Astrocyte (in vitro differentiated cells and primary cell): ENCODE results near the gene ACOX3. TPM values are rescaled to one million over a fixed set of nuclear protein-coding genes. Genes with fewer than 3 reads are reported as not detected.

Experiments used
- DNase-seq: peaks from one replicate; pipeline ENCODE4 v3.0.0-alpha.2; 2010; ENCODE audit warnings: low read depth
- FAIRE-seq: peaks from 2 replicates; lab custom pipeline; 2011; peaks lifted over from hg19 to GRCh38; lab: Jason Lieb, UNC
- H2AFZ ChIP-seq: 2 replicates; pipeline ENCODE4 v1.6.0; 2012; ENCODE audit warnings: low read depth, low read length, inconsistent platforms
- H3K27ac ChIP-seq: 2 replicates; pipeline ENCODE4 v1.5.1; 2011; ENCODE audit warnings: low read depth, low read length, inconsistent platforms
- H3K27me3 ChIP-seq: 2 replicates; pipeline ENCODE4 v1.6.0; 2011; ENCODE audit warnings: low read length, inconsistent platforms; ENCODE audit not compliant: insufficient read depth
- H3K36me3 ChIP-seq: 2 replicates; pipeline ENCODE4 v1.5.1; 2011; ENCODE audit warnings: low read length, inconsistent platforms; ENCODE audit not compliant: insufficient read depth
- H3K4me1 ChIP-seq: 2 replicates; pipeline ENCODE4 v1.5.1; 2011; ENCODE audit warnings: low read length, inconsistent platforms; ENCODE audit not compliant: insufficient read depth
- H3K4me2 ChIP-seq: 2 replicates; pipeline ENCODE4 v1.6.0; 2012; ENCODE audit warnings: low read length, inconsistent platforms
- H3K4me3 ChIP-seq: 2 replicates; pipeline ENCODE4 v1.5.1; 2011; ENCODE audit warnings: low read depth, mild to moderate bottlenecking, low read length, inconsistent platforms; ENCODE audit not compliant: insufficient read depth
- H3K79me2 ChIP-seq: 2 replicates; pipeline ENCODE4 v1.6.0; 2012; ENCODE audit warnings: mild to moderate bottlenecking, low read length, inconsistent platforms; ENCODE audit not compliant: insufficient read depth
- H3K9ac ChIP-seq: 2 replicates; pipeline ENCODE4 v1.6.0; 2012; ENCODE audit warnings: mild to moderate bottlenecking, low read length, inconsistent platforms
- H3K9me3 ChIP-seq: 2 replicates; pipeline ENCODE4 v1.5.1; 2012; ENCODE audit warnings: low read depth, mild to moderate bottlenecking, low read length, inconsistent platforms; ENCODE audit not compliant: insufficient read depth
- H4K20me1 ChIP-seq: 2 replicates; pipeline ENCODE4 v1.6.0; 2012; ENCODE audit warnings: low read length, inconsistent platforms; ENCODE audit not compliant: insufficient read depth
- H3K27ac Mint-ChIP-seq: one replicate; pipeline ENCODE4 v1.8.0; 2021; ENCODE audit warnings: mild to moderate bottlenecking, mixed read lengths; ENCODE audit not compliant: unreplicated experiment
- H3K27me3 Mint-ChIP-seq: one replicate; pipeline ENCODE4 v1.8.0; 2021; ENCODE audit warnings: low read depth, mixed read lengths; ENCODE audit not compliant: unreplicated experiment
- H3K36me3 Mint-ChIP-seq: one replicate; pipeline ENCODE4 v1.8.0; 2021; ENCODE audit warnings: low read depth, mixed read lengths; ENCODE audit not compliant: unreplicated experiment
- H3K4me1 Mint-ChIP-seq: one replicate; pipeline ENCODE4 v1.8.0; 2021; ENCODE audit warnings: low read depth, mixed read lengths; ENCODE audit not compliant: unreplicated experiment
- H3K4me3 Mint-ChIP-seq: one replicate; pipeline ENCODE4 v1.8.0; 2021; ENCODE audit warnings: mild to moderate bottlenecking, moderate library complexity, mixed read lengths; ENCODE audit not compliant: unreplicated experiment
- H3K9me3 Mint-ChIP-seq: one replicate; pipeline ENCODE4 v1.8.0; 2021; ENCODE audit warnings: mild to moderate bottlenecking, mixed read lengths; ENCODE audit not compliant: unreplicated experiment
- EZH2 ChIP-seq: IDR thresholded peaks from 2 replicates; pipeline ENCODE4 v1.6.1; 2012; ENCODE audit warnings: mild to moderate bottlenecking, low read length, inconsistent platforms; ENCODE audit not compliant: insufficient read depth
- total RNA-seq: library from RNA; stranded (reverse); gene quantifications from 2 replicates; pipeline ENCODE4 v1.2.1, GENCODE V29; 2021
- TF ChIP-seq, protein P1 (sequence below): IDR thresholded peaks from 2 replicates; pipeline ENCODE4 v1.5.1; 2011; ENCODE audit warnings: low read depth, mild to moderate bottlenecking, inconsistent platforms, low read length, moderate library complexity; ENCODE audit not compliant: insufficient read depth

ACOX3 gene
- total RNA-seq, 1 donor from 2014 or later, result 45.6 TPM

DNA sequence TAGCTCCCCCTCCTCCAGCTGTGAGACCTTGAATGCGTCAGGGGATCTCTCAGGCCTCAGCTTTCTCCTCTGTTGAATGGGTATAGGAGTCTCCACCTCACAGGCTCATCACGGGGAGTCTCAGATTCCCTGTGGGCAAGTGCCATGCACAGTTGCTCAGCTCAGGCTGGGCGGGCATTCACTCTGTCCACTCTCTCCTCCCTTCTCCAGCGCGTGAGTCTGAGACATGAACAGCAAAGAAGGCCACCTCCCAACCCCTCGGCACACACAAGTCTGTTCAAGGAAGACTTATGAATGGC, 111.0 kb downstream of the ACOX3 start:
- Histone ChIP-seq H3K9me3 (no peaks in the 10 kb centered on the region), H3K36me3 (no peaks in the 10 kb centered on the region), H2AFZ (no peak overlapping the region), H3K4me1 (no peaks in the 10 kb centered on the region), H4K20me1 (no peaks in the 10 kb centered on the region), H3K4me3 (no peak overlapping the region), H3K9ac (no peak overlapping the region), H3K27ac (no peak overlapping the region), H3K4me2 (no peak overlapping the region), H3K27me3 (peaks cover 2% of the 10 kb centered on the region), H3K79me2 (no peaks in the 10 kb centered on the region)
- DNase-seq (no peak), FAIRE-seq (no peak)
- H3K27ac Mint-ChIP-seq, result no peak overlapping the region
- TF ChIP-seq, protein P1, sequence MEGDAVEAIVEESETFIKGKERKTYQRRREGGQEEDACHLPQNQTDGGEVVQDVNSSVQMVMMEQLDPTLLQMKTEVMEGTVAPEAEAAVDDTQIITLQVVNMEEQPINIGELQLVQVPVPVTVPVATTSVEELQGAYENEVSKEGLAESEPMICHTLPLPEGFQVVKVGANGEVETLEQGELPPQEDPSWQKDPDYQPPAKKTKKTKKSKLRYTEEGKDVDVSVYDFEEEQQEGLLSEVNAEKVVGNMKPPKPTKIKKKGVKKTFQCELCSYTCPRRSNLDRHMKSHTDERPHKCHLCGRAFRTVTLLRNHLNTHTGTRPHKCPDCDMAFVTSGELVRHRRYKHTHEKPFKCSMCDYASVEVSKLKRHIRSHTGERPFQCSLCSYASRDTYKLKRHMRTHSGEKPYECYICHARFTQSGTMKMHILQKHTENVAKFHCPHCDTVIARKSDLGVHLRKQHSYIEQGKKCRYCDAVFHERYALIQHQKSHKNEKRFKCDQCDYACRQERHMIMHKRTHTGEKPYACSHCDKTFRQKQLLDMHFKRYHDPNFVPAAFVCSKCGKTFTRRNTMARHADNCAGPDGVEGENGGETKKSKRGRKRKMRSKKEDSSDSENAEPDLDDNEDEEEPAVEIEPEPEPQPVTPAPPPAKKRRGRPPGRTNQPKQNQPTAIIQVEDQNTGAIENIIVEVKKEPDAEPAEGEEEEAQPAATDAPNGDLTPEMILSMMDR, result no peak
- TF ChIP-seq EZH2, result no peak
- peaks cover 39% of the 10 kb centered on the region for H3K27me3 Mint-ChIP-seq
- no peak overlapping the region for H3K4me3 Mint-ChIP-seq
- H3K36me3 Mint-ChIP-seq, result no peaks in the 10 kb centered on the region
- no peaks in the 10 kb centered on the region for H3K4me1 Mint-ChIP-seq
- H3K9me3 Mint-ChIP-seq, result peaks cover 4% of the 10 kb centered on the region

GRCh38 chr4:8328866-8329559, 111.5 kb downstream of the ACOX3 start:
- Mint-ChIP-seq H3K36me3 (no peaks in the 10 kb centered on the region), H3K27ac (no peak overlapping the region), H3K27me3 (peaks cover 42% of the 10 kb centered on the region), H3K4me1 (no peaks in the 10 kb centered on the region), H3K4me3 (no peak overlapping the region), H3K9me3 (peaks cover 9% of the 10 kb centered on the region)
- no peak for DNase-seq
- no peaks in the 10 kb centered on the region for H4K20me1 ChIP-seq
- no peak overlapping the region for H3K27ac ChIP-seq
- no peaks in the 10 kb centered on the region for H3K4me1 ChIP-seq
- FAIRE-seq, result no peak
- H3K9me3 ChIP-seq, result no peaks in the 10 kb centered on the region
- H3K4me2 ChIP-seq, result no peak overlapping the region
- peaks cover 2% of the 10 kb centered on the region for H3K27me3 ChIP-seq
- no peaks in the 10 kb centered on the region for H3K36me3 ChIP-seq
- no peak overlapping the region for H3K9ac ChIP-seq
- TF ChIP-seq, protein P1, result no peak
- no peak for TF ChIP-seq EZH2
- no peak overlapping the region for H2AFZ ChIP-seq
- no peaks in the 10 kb centered on the region for H3K79me2 ChIP-seq
- H3K4me3 ChIP-seq, result no peak overlapping the region

DNA sequence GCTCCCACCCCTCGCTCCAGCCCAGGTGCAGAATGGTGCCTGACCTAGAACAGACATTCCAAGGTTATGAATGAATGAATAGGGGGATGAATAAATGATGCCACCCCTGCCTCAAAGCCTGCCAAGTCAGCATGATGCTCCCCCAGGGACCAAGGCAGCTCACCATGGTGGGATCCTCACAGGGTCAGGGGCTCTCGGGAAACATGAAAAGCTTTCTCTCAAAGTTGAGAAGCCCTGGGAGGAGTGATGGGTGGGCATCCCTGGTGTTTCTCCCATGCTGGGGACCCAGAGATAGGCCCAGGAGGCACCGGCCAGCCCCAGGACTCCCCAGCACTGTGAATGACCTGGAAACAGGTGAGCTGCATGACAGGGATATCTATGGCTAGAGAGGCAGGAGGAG, 112.1 kb downstream of the ACOX3 start:
- Histone ChIP-seq H3K36me3 (no peaks in the 10 kb centered on the region), H3K27me3 (no peaks in the 10 kb centered on the region), H3K27ac (no peak overlapping the region), H2AFZ (no peak overlapping the region), H3K79me2 (no peaks in the 10 kb centered on the region), H3K9ac (no peak overlapping the region), H3K4me1 (no peaks in the 10 kb centered on the region), H3K4me2 (no peak overlapping the region), H3K9me3 (no peaks in the 10 kb centered on the region), H3K4me3 (no peak overlapping the region), H4K20me1 (no peaks in the 10 kb centered on the region)
- no peak for TF ChIP-seq EZH2
- TF ChIP-seq, protein P1, result no peak
- Mint-ChIP-seq H3K9me3 (peaks cover 10% of the 10 kb centered on the region), H3K36me3 (no peaks in the 10 kb centered on the region), H3K27ac (no peak overlapping the region), H3K4me1 (no peaks in the 10 kb centered on the region), H3K27me3 (peaks cover 40% of the 10 kb centered on the region), H3K4me3 (no peak overlapping the region)
- DNase-seq, result no peak
- no peak for FAIRE-seq
